ENCODE data around the gene ST7.

Gene ST7

DNA sequence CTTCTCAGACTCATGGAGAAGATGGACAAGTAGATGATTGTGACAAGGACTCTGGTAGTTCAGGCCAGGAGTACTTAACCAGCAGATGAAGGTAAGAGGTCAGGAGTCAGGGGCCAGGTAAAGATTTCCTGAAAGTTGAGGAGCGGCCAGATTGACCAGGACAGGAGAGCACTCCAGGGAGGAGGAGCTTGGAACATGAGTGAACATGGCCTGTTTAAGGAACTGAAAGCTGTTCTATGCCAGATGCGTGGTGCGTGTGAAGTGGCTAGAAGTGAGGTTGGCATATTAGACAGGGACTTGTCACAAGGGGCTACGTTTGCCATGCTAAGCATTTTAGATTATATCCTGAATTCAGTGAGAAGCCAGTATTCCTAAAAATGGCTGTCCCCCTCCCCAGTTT, 212.4 kb downstream of the ST7 start:
- no peak for DNase-seq

DNA sequence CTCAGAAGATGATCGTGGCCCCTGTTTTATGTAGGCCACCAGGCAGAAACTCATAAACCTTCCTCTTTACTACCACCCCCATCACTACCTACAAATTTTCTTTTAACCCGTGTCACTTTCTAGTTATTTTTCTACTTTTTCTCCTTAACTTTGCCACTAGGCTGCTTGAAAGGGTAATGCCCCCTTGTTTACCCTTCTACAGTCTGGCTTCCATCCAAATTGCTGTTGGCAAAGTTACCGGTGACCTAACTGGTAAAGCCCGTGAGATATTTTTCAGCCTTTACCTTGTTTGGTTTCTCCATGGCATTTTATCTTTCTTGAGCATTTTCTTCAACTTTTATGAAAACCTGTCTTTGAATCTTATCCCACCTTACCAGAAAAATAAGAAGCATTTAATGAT, 216.6 kb downstream of the ST7 start:
- DNase-seq, result no peak

DNA sequence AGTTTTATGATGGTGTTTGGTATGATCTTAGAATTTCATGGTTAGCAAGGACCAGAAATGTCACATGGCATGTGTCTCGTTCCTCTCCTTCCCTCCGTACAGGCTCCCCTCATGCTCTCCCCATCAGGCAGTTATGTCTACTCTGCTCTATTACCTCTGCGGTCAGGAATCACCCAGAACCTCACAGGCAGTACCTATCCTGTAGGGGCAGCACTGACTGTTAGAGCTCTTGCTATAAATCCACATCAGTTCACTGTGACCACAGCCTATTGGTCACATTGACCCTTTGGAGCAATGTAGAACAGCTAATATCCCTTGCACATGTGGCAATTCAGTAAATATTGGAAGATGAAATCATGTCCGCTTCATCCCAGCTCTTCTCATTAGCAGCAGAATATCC, 217.8 kb downstream of the ST7 start:
- no peak for DNase-seq

DNA sequence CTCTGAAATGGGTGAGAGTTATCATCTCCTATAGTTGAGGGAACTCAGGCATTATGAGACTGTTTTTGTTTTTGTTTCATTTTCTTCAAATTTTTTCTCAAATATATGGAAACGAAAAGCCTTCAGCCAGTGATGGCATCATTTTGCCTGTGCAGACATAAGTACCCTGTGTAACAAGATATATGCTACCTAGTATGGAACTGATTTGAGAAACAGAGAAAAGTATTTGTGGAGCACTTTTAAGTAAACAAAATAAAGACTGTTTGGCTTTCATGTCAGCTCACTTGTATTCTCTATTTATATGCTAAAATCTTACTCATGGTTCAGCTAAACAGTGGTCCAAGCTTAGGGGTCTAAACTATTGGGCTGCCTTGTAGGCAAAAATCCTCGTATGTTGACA, 219.0 kb downstream of the ST7 start:
- no peak for DNase-seq

DNA sequence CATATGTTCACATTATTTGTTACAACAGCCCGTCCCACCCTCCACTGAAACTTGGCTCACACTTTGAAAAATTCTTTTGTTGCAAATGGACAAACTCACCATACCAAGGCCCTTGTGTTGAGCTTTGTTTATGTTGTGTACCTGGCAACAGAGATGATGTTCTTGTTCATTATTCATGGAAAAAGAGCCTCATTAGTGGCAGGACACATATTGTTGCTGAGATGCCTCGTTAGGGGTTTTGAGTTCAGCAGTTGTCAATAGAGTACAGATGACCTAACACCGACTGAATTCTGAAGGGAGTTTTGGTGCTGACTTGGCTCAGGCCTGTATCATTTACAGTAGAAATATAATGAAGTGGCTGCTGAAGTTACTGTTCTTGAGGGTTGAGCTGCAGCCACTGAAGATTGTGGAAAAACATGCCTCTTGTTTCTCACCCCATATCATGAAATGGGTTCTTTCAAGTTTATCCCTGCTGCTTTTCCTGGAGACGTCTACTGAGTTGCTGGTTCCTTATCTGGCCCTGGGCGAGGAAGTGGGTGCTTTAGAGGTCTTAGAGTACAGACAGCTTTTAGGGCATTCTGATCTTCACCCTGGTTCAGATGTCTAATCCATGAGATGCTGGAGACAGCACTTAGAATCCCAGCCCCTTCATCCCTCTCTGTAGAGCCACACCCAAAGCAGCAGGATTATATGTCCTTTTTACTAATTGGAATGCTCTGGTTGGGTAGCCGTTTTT, 219.9 kb downstream of the ST7 start:
- no peak for DNase-seq

DNA sequence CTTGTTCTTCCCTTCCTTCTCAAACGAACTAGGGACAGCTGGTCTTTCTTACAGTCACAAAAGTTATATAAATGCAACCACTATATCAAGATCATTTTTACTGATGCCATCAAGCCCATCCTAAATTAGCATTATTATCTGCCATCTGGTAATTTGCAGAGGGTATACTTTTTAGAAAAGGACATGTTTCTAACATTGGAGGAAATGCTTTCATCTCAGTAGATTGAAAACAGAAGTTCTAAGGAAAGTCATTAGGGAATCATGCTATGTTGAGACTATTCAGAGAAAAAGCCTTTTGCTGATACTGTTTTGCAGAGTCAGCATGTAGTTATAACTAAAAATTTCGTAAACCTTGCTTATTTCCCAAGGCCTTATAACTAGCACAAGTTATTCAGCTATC, 222.9 kb downstream of the ST7 start:
- DNase-seq, result no peak

DNA sequence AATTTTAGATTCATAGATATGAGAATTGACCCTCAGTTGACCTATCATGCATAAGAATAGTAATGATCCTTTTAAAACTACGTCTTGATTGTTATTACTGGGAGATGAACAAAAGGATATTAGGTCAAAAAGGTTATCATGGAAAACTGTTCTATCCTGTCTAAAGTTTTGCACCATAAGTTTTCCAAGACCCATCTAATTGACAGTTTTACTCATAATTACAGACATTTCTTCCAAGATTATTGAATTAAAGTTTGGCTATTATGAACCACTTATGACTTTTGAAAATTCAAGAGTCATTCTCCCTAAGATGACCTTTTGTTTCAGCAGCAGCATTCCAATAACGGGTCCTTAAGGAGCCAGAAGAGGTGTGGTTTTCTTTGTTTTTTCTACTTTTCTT, 225.3 kb downstream of the ST7 start:
- no peak for DNase-seq

DNA sequence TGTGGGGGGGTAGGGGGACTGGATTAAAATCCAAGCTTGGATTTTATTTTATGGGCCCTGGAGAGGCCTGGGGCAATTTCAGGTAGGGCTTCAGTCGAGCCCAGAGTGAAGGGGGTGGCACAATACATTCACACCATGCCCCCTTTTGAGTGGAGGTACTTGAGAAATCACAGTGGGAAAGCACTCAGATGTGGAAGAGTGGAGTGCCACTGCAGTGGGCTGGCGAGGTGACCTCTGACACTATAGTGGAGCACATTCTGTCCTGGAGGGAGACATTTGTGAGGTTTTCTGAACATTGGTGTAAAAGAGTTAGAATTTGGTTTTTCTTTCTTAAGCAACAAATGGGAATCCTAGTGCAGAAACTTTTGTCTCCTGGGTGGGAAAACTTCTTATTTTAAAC, 226.4 kb downstream of the ST7 start:
- no peak for DNase-seq

DNA sequence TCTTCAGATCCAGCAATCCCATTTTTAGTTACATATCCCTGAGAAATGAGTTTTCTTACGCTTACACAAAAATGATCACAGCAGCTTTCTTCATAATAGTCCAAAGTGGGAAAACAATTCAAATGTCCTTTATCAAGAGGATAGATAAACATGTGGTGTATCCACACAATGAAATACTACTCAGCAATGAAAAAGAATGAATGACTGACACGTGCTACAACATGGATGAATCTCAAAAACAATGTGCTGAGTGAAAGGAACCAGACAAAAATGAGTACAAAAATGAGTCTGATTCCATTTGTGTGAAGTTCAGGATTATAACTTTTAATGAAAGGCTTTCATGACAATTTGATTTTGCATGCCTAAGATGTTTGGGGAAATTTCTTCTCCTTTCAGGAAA, 230.4 kb downstream of the ST7 start:
- DNase-seq, result no peak

DNA sequence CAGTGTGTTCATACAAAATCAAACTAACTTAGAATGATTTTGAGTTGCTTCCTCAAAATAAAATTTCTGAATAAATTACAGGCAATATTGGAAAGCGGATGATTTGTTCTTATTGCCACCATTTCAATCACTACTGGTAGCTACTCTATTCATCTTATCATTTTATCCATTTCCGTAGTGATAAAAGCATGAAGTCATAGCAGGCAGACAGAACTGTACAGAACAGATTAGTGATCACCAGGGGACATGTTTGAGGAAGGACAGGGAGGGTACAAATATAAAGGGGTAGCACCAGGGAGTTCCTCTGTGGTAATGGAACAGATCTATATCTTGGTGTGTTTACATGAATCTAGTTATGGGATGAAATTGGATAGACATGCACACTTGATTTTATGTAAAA, 231.1 kb downstream of the ST7 start:
- DNase-seq, result no peak

DNA sequence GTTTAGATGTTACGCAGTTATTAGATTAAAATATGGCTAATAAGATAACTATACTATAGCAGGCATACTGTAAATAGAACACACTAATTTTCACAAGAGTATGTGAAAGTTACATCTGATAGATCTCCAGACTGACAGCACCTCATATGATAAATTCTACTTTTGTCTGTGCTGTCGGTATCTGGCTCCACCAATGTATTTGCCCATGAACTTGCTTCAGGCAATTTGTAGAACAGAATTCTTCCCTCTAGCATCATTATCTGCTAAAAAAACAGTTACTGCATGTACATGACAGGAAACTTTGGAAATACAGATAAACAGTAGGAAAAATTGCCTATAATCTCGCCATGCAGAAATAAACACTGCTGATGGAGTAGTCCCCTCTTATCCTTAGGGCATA, 231.8 kb downstream of the ST7 start:
- DNase-seq, result no peak

DNA sequence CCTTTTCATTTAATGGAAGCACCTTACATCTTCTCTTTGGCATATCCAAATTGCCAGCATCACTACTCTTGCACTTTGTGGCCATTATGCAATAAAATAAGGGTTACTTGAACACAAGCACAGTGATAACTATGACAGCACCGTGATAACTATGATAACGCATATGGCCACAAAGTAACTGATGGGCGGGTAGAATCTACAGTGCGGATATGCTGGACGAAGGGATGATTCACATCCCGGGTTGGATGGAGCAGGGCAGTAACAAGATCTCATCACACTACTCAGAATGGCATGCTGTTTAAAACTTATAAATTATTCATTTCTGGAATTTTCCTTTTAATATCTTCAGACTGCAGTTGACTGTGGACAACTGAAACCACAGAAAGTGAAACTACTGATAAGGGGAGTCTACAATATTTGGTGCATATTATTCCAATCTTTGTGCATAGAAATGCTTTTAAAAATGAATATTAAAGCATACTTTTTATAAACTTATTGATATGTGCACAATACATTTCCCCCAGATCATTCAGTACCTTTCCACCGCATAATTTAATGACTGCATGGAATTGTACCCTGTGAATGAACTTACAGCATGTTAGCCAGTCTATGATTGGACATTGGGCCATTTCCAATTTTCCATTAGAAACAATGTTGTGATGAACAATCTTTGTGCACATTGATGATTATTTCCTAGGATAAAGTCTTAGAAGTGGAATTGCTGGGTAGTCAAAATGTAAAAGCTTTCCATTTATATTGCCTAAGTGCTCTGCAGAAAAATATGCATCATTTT, 233.1 kb downstream of the ST7 start:
- no peak for DNase-seq

DNA sequence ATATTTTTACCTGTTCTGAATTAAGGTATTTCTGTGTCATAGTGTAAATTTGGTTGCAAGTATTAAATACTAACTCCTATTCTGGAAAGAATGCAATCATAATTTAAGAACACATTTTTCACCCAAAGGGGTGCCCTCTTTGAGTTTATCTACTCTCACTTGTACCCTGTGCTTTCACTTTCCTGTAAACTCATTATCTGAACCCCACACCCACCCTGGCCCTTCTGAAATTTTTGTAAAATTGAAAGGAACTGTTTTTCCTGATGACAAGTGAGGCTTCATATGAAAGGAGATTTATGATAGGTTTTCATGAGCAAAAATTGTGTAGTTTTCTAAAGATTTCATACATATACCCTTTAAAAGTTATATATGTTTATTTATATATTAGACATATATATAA, 235.1 kb downstream of the ST7 start:
- no peak for DNase-seq

DNA sequence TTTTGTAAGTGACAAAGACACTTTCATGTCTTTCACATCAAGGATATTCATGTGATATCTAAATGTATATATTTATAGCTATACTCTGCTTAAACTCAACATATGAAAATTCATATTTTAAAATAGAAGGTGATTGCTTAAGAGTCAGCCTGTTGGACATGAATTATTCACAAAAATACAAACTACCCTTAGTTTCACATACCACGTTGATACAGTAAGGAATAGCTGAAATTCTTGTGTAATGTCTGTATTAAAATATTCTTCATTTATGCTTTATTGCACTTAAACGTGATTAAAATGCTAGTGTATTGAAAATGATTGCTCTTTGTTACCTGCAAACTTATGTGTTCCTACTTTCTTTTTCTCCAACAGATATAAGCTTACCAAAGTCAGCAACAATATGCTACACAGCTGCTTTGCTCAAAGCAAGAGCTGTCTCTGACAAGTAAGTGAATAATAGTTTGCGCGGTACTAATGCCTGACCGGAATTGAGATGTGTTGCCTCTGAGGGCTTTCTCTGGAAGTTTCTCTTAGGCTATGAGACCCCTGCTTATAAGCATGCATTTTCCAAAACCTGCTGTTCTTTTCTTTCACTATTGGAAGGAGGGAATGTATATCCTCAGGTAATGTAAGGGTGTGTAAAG, 235.8 kb downstream of the ST7 start:
- no peak for DNase-seq

DNA sequence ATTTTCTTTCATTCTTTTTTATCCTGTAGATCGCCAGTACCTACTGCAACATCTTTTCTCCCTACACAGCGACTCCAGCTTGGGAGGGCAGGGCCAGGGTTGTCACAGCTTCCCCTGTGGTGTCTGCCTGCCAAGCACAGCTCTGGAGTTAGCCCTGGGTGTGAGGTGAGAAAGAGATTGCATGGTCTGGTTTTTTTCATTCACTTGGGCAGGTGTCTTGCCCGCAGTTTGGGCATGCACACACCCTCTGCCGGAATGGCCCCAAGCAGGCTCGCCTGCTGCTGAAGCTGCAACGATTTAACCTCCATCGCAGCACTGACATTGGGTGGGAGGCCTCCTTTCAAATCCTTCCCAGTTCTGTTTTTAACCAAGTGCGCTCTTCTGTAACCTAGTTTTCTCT, 236.8 kb downstream of the ST7 start:
- no peak for DNase-seq

DNA sequence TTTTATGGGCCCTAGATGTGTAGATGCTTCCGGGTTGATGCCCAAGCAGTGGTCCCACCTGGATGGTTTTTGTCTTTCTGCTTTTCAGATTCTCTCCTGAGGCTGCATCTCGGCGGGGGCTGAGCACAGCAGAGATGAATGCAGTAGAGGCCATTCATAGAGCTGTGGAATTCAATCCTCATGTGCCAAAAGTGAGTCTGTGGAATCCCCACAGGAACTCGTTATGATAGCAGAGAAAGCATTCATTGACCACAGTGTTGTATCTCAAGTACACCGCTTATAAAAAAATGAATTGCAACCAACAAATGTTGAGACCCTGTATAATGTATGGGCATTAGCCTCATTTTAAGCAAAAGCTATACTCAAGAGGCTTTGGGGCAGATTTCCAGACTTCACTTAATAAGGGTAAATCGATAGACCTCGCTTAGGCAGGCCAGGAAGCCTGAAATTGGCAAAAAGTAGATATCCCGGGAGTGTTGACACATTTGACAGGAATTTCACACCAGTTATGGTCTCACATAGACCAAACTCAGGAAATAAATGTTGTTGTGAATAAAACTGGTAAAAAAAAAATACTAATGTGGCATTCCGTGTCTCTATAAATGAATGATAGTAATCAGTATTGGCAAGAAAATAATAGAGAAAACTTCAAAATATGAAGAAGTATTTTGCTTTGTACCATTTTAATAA, 237.6 kb downstream of the ST7 start:
- no peak for DNase-seq

DNA sequence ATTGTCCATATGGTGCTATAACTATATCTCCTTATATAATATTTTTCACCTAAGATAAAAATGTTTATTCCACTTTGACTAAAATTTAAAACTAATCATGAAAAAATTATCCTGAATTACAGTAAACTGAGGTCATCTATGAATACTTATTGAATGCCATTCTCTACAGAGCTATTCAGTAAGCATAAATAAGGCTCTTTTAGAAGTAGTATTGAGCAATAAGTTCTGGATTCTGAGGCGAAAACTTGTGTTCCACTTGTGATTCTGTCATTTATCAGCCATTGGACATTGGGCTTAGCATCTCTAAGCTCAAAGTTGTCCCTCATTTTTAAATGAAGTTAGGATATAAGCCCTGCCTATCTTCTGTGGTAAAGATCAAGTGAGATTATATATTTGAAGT, 238.8 kb downstream of the ST7 start:
- no peak for DNase-seq

DNA sequence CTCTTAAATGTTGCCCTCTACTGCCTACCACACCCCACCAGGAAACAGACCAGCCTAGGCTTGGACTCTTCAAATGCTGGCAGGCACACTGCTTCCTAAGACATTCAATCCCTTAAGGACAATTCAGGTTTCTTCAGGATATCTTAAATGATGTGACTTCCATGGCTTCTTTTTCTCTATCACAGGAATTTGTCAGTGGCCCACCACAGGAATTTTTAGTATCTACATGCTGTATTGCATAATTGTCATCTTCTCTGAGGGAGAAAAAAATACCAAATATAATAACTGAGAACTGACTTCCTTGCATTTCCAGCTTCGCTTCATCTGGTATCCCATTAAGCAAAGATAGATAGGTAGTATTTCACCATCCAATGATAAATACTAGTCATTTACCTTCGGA, 240.3 kb downstream of the ST7 start:
- DNase-seq, result no peak

DNA sequence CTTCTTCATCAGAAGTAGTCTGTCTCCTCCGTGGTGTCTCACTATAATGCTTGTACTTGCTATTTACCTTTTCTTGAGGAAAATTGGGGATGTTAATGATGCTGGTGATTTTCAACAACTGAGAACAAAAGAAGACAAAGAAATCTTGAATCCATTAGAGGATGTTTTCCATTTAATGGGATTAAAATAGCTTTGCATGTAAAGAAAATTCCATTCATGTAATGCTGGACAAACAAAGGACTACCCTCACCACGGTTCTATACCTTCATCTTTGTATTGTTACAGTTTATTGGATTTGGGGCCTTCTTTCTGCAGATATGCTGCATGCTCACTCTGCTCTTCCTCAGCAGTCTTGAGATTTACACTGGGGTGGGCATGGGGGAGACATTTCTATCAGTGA, 241.1 kb downstream of the ST7 start:
- DNase-seq, result no peak

DNA sequence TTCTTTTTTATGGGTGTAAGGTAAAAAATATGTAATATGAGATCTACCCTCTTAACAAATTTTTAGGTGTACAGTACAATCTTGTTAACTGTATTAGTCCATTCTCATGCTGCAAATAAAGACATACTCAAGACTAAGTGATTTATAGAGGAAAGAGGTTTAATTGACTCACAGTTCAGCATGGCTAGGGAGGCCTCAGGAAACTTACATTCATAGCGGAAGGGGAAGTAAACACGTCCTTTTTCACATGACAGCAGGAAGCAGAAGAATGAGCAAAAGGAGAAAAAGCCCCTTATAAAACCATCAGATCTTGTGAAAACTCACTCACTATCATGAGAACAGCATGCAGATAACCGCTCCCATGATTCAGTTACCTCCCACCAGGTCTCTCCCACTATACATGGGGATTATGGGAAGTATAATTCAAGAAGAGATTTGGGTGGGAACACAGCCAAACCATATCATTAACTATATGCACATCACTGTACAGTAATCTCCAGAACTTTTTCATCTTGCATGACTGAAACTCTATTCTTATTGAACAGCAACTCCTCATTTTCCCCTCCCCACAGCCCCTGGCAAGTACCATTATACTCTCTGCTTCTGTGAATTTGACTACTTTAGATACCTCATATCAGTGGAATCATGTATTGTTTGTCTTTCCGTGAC, 242.2 kb downstream of the ST7 start:
- no peak for DNase-seq

DNA sequence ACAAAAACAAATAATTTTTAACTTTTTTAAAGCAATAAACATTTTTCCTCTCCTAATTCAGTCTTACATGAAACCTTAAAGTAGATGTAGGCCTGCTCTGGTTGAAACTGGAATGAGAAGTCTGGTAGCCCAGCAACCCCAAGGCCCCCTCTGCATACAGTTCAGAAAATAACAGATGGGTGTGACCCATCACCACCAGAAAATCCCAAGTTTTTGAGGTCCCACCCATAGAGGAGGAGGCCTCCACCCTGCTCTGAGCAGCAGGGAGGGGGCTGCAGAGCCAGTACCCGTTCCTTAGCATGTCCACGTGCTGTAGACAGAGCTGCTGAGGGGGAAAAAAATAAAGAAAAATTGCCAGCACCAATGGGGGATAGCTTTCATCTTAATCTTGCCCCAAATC, 246.8 kb downstream of the ST7 start:
- DNase-seq, result no peak

DNA sequence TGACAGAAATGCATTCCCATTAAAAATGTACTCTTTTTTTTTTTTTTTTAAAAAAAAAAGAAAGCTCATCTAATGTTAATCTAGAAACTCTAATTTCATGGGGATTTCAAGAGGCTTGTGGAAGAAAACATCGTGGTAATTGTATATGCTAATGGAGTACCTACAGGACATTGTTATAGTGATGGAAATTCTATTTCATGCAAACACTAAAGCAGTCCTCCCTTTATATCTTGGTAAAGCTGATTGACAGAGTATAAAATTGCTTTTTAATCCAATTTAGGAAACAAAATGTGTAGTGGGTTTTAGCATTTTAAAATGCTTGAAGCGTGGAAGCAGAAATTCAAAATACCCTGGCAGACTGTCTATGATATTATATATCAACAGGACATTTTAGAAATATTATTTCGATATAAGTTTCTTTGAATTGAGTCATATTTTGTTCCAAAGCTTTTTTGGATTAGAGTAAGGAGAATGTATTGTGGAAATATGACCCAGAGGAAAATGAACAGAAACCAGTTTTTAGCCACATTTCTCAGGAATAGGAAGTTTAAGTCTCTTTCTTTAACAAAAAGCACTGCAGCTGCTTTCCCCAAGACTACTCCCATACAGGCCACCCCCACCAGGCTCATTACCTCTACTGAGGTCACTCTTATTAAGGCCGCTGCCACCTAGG, 247.6 kb downstream of the ST7 start:
- DNase-seq, result no peak

DNA sequence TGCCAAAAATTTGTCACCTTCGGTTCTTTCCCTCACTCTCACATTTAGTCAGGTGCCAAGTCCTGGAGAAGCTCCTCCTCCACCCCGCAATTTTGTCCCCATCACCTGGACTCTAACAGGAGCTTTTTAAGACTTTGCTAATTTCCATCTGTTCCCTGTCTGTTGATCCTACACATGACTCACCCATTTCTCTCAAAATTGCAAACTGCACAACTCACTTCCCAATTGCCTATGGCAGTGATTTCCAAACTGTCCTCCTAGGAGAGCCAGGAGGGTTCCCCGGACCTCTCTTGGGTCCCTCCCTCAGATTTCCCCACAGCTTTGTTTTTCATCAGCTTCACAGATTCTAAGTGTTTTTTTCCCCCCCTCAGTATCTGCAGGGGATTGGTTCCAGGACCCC, 249.2 kb downstream of the ST7 start:
- no peak for DNase-seq
